Testis (tissue), 2 donors: Measurements from ENCODE around the gene KRT34.

Experiments
- CTCF ChIP-seq, 3 experiments: fragments of 450-650 bp in 2 of 3; fragments of 200-600 bp in 1 of 3; sonication (generic) in 1 of 3; IDR thresholded peaks; one replicate each; pipeline ENCODE4 v1.5.1; 2016 to 2019; ENCODE audit warnings: antibody characterized with exemption in 3 of 3, mild to moderate bottlenecking in 2 of 3, moderate library complexity in 1 of 3
- POLR2A ChIP-seq: fragments of 450-650 bp; IDR thresholded peaks from one replicate; pipeline ENCODE4 v1.6.1; 2017; ENCODE audit warnings: antibody characterized with exemption, mild to moderate bottlenecking, moderate library complexity

- TF ChIP-seq CTCF (IDR thresholded peaks at IDR 0.05) (no peak), POLR2A (no peak)
Observed at GRCh38 chr17:41413353-41413957, 31.3 kb upstream of the KRT34 start.
